HAP-1 (cell line): ENCODE data around the gene RDM1.

Source experiments
- DNase-seq, 2 experiments: peaks; one replicate each; pipeline ENCODE4 v3.0.0-alpha.2; 2016 to 2020; ENCODE audit warnings: low spot score in 2 of 2
- H3K27me3 ChIP-seq: fragments of 250-450 bp; sonication (Bioruptor Pico); 2 replicates; pipeline ENCODE4 v1.5.1; 2020; ENCODE audit warnings: low read depth, mild to moderate bottlenecking, moderate library complexity
- H3K36me3 ChIP-seq: fragments of 250-450 bp; sonication (Bioruptor Pico); replicated peaks from 2 replicates; pipeline ENCODE4 v1.5.1; 2020; ENCODE audit warnings: mild to moderate bottlenecking
- H3K4me1 ChIP-seq: fragments of 250-450 bp; sonication (Bioruptor Pico); 2 replicates; pipeline ENCODE4 v1.5.1; 2020; ENCODE audit warnings: mild to moderate bottlenecking
- H3K4me3 ChIP-seq: fragments of 250-450 bp; sonication (Bioruptor Pico); 2 replicates; pipeline ENCODE4 v1.5.1; 2020; ENCODE audit warnings: mild to moderate bottlenecking, moderate library complexity
- H3K9me3 ChIP-seq: fragments of 250-450 bp; sonication (Bioruptor Pico); 2 replicates; pipeline ENCODE4 v1.5.1; 2020; ENCODE audit warnings: mild to moderate bottlenecking, moderate library complexity
- in situ Hi-C: fragments of 300-500 bp; cut with MboI; formaldehyde crosslinking; loops from 3 replicates; pipeline ENCODE4 v1.14.3; 2020; ENCODE audit warnings: low sequenced_read_pairs, inconsistent platforms, mixed read lengths

Gene RDM1

GRCh38 chr17:35930211-35931065 is at the start of gene RDM1:
Gene RDM1 (minus strand): TSS chr17:35930773. CDS start chr17:35930727, 46 bp downstream.
- Histone ChIP-seq H3K9me3 (no peaks in the 10 kb centered on the region), H3K4me3 (peak within 1 kb of the TSS; percentile 45), H3K27me3 (no peaks in the 10 kb centered on the region), H3K36me3 (peaks cover 5% of the 10 kb centered on the region), H3K4me1 (peaks cover 10% of the 10 kb centered on the region)
- in situ Hi-C loops, result no loop called here
- DNase-seq, result peak; percentile 88 to 94

GRCh38 chr17:35978346-35978745 is 47.8 kb upstream of the RDM1 start:
- H3K27me3 ChIP-seq, result no peaks in the 10 kb centered on the region
- DNase-seq, result no peak
- in situ Hi-C loops, result loop anchor here (10.0 kb wide), 1 partner anchor 506 kb away; the partner anchor contains the start of gene ZNHIT3
- no peak overlapping the region for H3K4me3 ChIP-seq
- H3K9me3 ChIP-seq, result no peaks in the 10 kb centered on the region
- H3K4me1 ChIP-seq, result no peaks in the 10 kb centered on the region
- H3K36me3 ChIP-seq, result no peaks in the 10 kb centered on the region

- DNase-seq, result no peak
- Histone ChIP-seq H3K27me3 (no peaks in the 10 kb centered on the region), H3K9me3 (no peaks in the 10 kb centered on the region), H3K4me1 (no peaks in the 10 kb centered on the region), H3K4me3 (no peak overlapping the region), H3K36me3 (no peaks in the 10 kb centered on the region)
- in situ Hi-C loops, result loop anchor here (10.0 kb wide), 1 partner anchor 507 kb away; the partner anchor contains the start of gene ZNHIT3
These were observed 46.9 kb upstream of the RDM1 start for GRCh38 chr17:35977509-35977908.

GRCh38 chr17:35973333-35974260 is 43.0 kb upstream of the RDM1 start:
- no peaks in the 10 kb centered on the region for H3K36me3 ChIP-seq
- no peak overlapping the region for H3K4me3 ChIP-seq
- no peaks in the 10 kb centered on the region for H3K27me3 ChIP-seq
- DNase-seq, result no peak
- no peaks in the 10 kb centered on the region for H3K9me3 ChIP-seq
- H3K4me1 ChIP-seq, result no peaks in the 10 kb centered on the region
- in situ Hi-C loops, result loop anchor here (5.0 to 10.0 kb wide), 2 partner anchors 174 to 511 kb away; partner anchors contain the start of gene ZNHIT3

- H3K4me3 ChIP-seq, result no peak overlapping the region
- in situ Hi-C loops, result loop anchor here (5.0 to 10.0 kb wide), 2 partner anchors 174 to 512 kb away; partner anchors contain the start of gene ZNHIT3
These were observed 42.4 kb upstream of the RDM1 start for GRCh38 chr17:35972945-35973332.

GRCh38 chr17:35972535-35972934 is 42.0 kb upstream of the RDM1 start:
- Histone ChIP-seq H3K36me3 (no peaks in the 10 kb centered on the region), H3K4me1 (no peaks in the 10 kb centered on the region), H3K4me3 (no peak overlapping the region), H3K27me3 (no peaks in the 10 kb centered on the region), H3K9me3 (no peaks in the 10 kb centered on the region)
- DNase-seq, result no peak
- in situ Hi-C loops, result loop anchor here (5.0 to 10.0 kb wide), 2 partner anchors 175 to 512 kb away; partner anchors contain the start of gene ZNHIT3

More at GRCh38 chr17:35972945-35973332, 42.4 kb upstream of the RDM1 start:
- no peaks in the 10 kb centered on the region for H3K27me3 ChIP-seq
- no peaks in the 10 kb centered on the region for H3K36me3 ChIP-seq
- H3K9me3 ChIP-seq, result no peaks in the 10 kb centered on the region
- DNase-seq, result no peak
- no peaks in the 10 kb centered on the region for H3K4me1 ChIP-seq

GRCh38 chr17:35972066-35972465 is 41.5 kb upstream of the RDM1 start:
- in situ Hi-C loops, result loop anchor here (5.0 to 10.0 kb wide), 2 partner anchors 175 to 513 kb away; partner anchors contain the start of gene ZNHIT3
- Histone ChIP-seq H3K4me3 (no peak overlapping the region), H3K36me3 (no peaks in the 10 kb centered on the region), H3K4me1 (no peaks in the 10 kb centered on the region), H3K27me3 (no peaks in the 10 kb centered on the region), H3K9me3 (no peaks in the 10 kb centered on the region)
- DNase-seq, result no peak

- H3K36me3 ChIP-seq, result no peaks in the 10 kb centered on the region
- in situ Hi-C loops, result loop anchor here (5.0 to 10.0 kb wide), 2 partner anchors 178 to 515 kb away; partner anchors contain the start of gene ZNHIT3
- no peaks in the 10 kb centered on the region for H3K4me1 ChIP-seq
- no peaks in the 10 kb centered on the region for H3K9me3 ChIP-seq
- peak; percentile 68 to 87 for DNase-seq
- H3K27me3 ChIP-seq, result no peaks in the 10 kb centered on the region
- no peak overlapping the region for H3K4me3 ChIP-seq
These were observed 39.2 kb upstream of the RDM1 start for GRCh38 chr17:35969558-35970380.

- in situ Hi-C loops, result no loop called here
- peaks cover 3% of the 10 kb centered on the region; the same call in 1 of the 2 replicates for H3K27me3 ChIP-seq
- no peaks in the 10 kb centered on the region for H3K36me3 ChIP-seq
- no peaks in the 10 kb centered on the region for H3K9me3 ChIP-seq
- DNase-seq, result no peak
- H3K4me3 ChIP-seq, result no peak overlapping the region
- no peaks in the 10 kb centered on the region for H3K4me1 ChIP-seq
These were observed 38.0 kb upstream of the RDM1 start for GRCh38 chr17:35968520-35969054.

- Histone ChIP-seq H3K27me3 (peaks cover 5% of the 10 kb centered on the region; the same call in 1 of the 2 replicates), H3K4me3 (no peak overlapping the region), H3K4me1 (no peaks in the 10 kb centered on the region), H3K9me3 (no peaks in the 10 kb centered on the region), H3K36me3 (no peaks in the 10 kb centered on the region)
- in situ Hi-C loops, result no loop called here
- no peak for DNase-seq
These were observed 34.7 kb upstream of the RDM1 start for GRCh38 chr17:35965272-35965671.

- DNase-seq, result no peak
- H3K4me1 ChIP-seq, result no peaks in the 10 kb centered on the region
- no peaks in the 10 kb centered on the region for H3K9me3 ChIP-seq
- H3K36me3 ChIP-seq, result no peaks in the 10 kb centered on the region
- peaks cover 10% of the 10 kb centered on the region; the same call in 1 of the 2 replicates for H3K27me3 ChIP-seq
- in situ Hi-C loops, result no loop called here
- H3K4me3 ChIP-seq, result no peak overlapping the region
These were observed 33.1 kb upstream of the RDM1 start for GRCh38 chr17:35963663-35964062.

- Histone ChIP-seq H3K27me3 (0 out of 2 replicates have a peak, but pooled peaks cover 2% of the 10 kb centered on the region), H3K4me3 (no peak overlapping the region), H3K4me1 (no peaks in the 10 kb centered on the region), H3K36me3 (no peaks in the 10 kb centered on the region), H3K9me3 (no peaks in the 10 kb centered on the region)
- in situ Hi-C loops, result no loop called here
- no peak for DNase-seq
These were observed 23.1 kb upstream of the RDM1 start for GRCh38 chr17:35953720-35954119.
